HEK293T (cell line): ENCODE results near the gene PDE3B.

ENCODE experiments used
- ARNT ChIP-seq: fragments of 450-650 bp; IDR thresholded peaks from 2 replicates; pipeline ENCODE4 v1.6.1; 2017; ENCODE audit warnings: mild to moderate bottlenecking
- BHLHE40 ChIP-seq: fragments of 450-650 bp; IDR thresholded peaks from 2 replicates; pipeline ENCODE4 v1.6.1; 2016; ENCODE audit warnings: mild to moderate bottlenecking, moderate library complexity, borderline replicate concordance
- ELF4 ChIP-seq: fragments of 450-650 bp; IDR thresholded peaks from 2 replicates; pipeline ENCODE4 v1.6.1; 2017; ENCODE audit warnings: antibody characterized with exemption
- FOXA1 ChIP-seq: fragments of 450-650 bp; IDR thresholded peaks from 2 replicates; pipeline ENCODE4 v1.6.1; 2016; ENCODE audit warnings: mild to moderate bottlenecking
- FOXM1 ChIP-seq: fragments of 450-650 bp; IDR thresholded peaks from 2 replicates; pipeline ENCODE4 v1.6.1; 2017; ENCODE audit warnings: mild to moderate bottlenecking, borderline replicate concordance
- HDGF ChIP-seq: fragments of 450-650 bp; IDR thresholded peaks from 2 replicates; pipeline ENCODE4 v1.6.1; 2017; ENCODE audit warnings: antibody characterized with exemption, borderline replicate concordance
- SP1 ChIP-seq: fragments of 450-650 bp; IDR thresholded peaks from 2 replicates; pipeline ENCODE4 v1.6.1; 2017
- SUZ12 ChIP-seq: fragments of 450-650 bp; IDR thresholded peaks from 2 replicates; pipeline ENCODE4 v1.6.1; 2016; ENCODE audit warnings: mild to moderate bottlenecking
- ZNF384 ChIP-seq: fragments of 450-650 bp; IDR thresholded peaks from 2 replicates; pipeline ENCODE4 v1.6.1; 2016

DNA sequence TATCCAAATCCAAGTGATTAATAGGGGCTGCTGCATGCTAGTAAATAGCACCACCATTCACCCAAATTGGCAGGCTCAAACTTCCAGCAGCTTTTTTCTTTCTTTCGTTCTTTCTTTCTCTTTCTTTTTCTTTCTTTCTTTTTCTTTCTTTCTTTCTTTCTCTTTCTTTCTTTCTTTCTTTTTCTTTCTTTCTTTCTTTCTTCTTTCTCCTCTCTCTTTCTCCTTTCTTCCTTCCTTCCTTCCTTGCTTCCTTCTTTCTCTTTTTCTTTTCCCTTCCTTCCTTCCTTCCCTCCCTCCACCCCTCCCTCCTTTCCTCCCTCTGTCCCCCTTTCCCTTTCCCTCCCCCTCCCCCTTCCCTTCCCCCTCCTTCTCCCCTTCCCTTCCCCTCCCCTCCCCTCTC, 81.5 kb downstream of the PDE3B start:
- TF ChIP-seq BHLHE40 (no peak), ARNT (no peak), ZNF384 (no peak), SUZ12 (no peak), FOXM1 (no peak), ELF4 (no peak), HDGF (no peak), SP1 (no peak), FOXA1 (no peak)
